Measurements from ENCODE around the gene MAPK11.

The MAPK11 gene

DNA sequence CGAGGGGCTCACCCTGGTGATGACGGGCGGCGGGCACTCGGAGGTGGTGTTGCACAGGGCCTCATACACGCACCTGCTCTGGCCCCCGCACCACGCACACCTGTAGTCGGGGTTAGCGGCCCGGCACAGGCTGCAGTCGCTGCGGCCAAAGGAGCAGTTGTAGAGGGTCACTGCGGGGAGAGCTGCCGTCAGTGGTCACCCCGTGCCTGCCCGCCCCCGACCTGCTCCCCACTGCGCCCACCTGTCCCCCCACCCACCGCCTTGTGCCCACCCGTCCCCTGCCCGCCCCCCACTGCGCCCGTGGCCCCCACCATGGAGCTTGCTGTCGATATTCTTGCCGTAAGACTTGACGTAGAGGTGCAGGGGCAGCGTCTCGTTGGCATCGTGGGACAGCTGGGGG lies 13.6 kb upstream of the MAPK11 start:
- no peak overlapping the region for H3K4me3 ChIP-seq (ENCODE audit: low read depth, low read length)
- DNase-seq (ENCODE audit: low read depth) = no peak
- TF ChIP-seq CTCF (IDR thresholded peaks at IDR 0.05; ENCODE audit: insufficient read depth, low read depth, low read length, missing control alignments) = no peak

DNA sequence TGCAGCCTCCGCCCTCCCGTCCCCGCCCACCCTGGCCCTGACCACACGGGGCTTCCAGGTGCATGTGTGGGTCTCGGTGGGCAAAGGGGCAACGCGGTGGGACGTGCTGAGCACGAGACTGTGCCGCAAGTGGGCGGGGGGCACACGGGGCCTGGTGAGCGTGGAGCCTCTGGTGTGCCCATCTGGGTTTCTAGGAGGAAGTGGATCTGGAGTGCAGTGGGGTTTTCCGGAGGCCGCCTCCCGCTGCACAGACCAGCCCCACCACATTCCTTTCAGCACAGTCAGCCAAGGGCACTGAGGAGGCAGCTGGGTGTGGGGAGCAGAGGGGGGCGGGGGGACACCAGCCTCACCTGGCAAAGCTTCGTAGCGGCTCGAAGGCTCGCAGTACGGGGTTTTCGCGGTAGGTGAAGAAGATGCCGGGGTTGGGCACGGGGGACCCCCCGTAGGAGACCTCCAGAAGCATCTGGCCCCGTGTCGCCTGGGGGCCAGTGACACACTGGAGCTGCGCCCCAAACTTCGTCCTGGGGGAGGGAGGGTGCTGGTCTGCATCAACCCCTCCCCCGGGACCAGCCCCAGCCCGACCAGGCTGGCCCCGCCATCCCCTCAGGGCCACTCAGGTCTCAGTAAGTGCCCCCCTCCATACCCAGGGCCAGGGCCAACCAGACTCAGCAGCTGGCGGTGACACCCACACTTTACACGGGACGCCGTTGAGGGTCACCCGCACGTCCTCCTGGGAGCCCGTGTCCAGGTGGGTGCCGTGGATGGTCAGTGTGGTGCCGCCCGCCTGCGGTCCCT lies 12.4 kb upstream of the MAPK11 start:
- no peak overlapping the region for H3K4me3 ChIP-seq (ENCODE audit: low read depth, low read length)
- no peak for TF ChIP-seq CTCF (IDR thresholded peaks at IDR 0.05; ENCODE audit: insufficient read depth, low read depth, low read length, missing control alignments)
- DNase-seq (ENCODE audit: low read depth) = no peak

DNA sequence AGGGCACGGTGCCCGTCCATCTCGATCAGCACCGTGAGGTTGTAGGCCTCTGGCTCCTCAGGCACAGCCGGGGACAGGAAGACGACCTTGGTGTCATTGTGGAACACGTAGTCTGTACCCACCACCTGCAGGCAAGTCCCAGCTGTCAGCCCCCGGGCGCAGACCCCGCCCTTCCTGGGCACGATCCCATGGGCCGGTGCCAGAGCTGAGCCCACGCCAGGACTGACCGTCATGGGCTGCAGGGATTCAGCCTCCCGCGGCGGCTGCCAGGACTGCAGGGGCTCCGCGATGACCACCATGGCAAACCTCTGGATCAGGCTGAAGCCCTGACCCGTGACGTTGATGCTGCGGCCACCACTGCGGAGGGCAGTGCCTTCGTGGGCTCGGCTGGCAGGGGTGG lies 11.8 kb upstream of the MAPK11 start:
- no peak overlapping the region for H3K4me3 ChIP-seq (ENCODE audit: low read depth, low read length)
- no peak for TF ChIP-seq CTCF (IDR thresholded peaks at IDR 0.05; ENCODE audit: insufficient read depth, low read depth, low read length, missing control alignments)
- no peak for DNase-seq (ENCODE audit: low read depth)

DNA sequence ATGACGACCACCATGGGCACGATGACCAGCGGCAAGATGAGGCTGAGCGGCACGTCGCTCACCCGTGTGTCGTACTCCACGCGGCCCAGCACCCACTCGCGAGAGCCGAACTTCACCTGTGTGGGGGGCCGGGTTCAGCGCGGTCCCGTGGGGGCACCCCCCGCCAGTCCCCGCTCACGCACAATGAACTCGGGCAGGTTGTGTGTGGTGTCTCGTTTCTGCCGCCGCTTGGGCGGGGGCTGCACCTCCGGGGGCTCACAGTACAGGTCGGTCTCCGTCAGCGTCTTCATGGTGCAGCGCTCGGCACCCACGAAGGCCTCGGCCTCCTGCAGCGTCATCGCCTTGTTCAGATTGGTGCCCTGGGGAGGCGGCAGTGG lies 11.2 kb upstream of the MAPK11 start:
- DNase-seq (ENCODE audit: low read depth) = no peak
- H3K4me3 ChIP-seq (ENCODE audit: low read depth, low read length) = no peak overlapping the region
- no peak for TF ChIP-seq CTCF (IDR thresholded peaks at IDR 0.05; ENCODE audit: insufficient read depth, low read depth, low read length, missing control alignments)

DNA sequence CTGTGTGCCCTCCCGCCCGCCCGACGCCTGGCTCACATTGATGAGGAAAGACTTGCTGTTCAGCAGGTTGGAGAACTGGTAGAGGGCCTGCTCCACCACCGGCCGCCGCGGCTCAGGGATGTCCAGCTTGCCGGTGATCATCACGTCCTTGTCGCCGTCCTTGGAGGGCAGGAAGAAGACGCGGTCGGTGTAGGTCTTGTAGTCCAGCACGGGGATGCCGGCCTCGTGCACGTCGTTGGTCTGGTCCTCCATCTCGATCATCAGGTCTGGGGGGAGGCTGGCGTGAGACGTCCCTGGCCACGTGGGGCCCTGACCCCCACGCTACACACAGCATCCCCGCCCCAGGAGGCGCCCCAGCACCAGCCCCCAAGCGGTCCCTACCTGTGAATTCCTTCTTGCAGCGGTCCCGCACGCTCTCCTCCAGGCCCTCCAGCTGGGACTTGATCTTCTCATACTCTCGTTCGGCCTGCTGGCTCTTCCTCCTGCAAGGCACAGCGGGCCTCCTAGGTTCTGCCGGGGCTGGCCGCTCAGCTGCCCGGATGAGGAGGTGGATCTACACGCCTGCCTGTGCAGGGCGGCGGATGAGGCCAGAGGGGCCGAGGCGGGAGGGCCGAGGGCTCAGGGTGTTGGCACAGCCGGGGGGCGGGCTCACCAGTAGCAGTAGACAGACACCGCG lies 10.7 kb upstream of the MAPK11 start:
- H3K4me3 ChIP-seq (ENCODE audit: low read depth, low read length) = no peak overlapping the region
- TF ChIP-seq CTCF (IDR thresholded peaks at IDR 0.05; ENCODE audit: insufficient read depth, low read depth, low read length, missing control alignments) = no peak
- DNase-seq (ENCODE audit: low read depth) = no peak

DNA sequence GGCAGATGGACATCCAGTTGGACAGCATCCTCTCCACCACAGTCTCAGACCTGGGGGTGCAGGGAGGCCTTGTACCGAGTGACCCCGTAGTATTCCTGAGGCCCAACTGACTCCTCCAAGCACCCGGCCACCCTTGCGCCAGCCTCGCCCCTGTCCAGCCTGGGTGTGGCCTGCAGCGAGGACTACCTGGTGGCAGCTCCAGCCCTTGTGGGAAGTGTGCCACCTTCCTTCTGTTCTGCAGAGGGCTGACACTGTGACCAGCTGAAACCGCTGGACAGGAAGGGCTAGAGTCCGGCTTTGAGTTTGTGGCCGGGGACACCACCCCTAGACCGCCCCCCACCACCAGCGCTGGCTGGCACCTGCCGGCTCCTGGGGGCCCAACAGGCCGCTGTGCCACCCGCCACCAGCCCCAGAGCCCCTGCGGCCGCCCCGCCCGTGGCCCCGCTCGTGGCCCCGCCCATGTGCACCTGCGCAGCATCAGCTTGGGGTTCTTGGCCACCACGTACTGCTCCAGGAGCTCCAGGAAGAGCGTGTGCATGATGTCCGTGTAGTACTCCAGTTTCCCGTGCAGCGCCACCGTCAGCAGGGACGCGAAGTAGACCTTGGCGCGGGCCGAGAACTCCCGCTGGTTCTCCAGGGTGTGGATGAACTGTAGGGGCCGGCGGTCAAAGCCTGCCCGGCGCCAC lies 10.0 kb upstream of the MAPK11 start:
- no peak overlapping the region for H3K4me3 ChIP-seq (ENCODE audit: low read depth, low read length)
- no peak for DNase-seq (ENCODE audit: low read depth)
- TF ChIP-seq CTCF (IDR thresholded peaks at IDR 0.05; ENCODE audit: insufficient read depth, low read depth, low read length, missing control alignments) = no peak
